Transverse colon (tissue), 3 donors: Measurements from ENCODE around the gene GIMAP8.

Source experiments
- POLR2A ChIP-seq: fragments of 450-650 bp; IDR thresholded peaks from one replicate; pipeline ENCODE4 v1.6.1; 2016; ENCODE audit warnings: antibody characterized with exemption, mild to moderate bottlenecking, moderate library complexity
- TF ChIP-seq, protein P1 (sequence below), 5 experiments: fragments of 200-600 bp in 3 of 5; fragments of 450-650 bp in 2 of 5; sonication (generic) in 3 of 5; IDR thresholded peaks; 1 replicate in 2 of 5; 2 replicates in 3 of 5; pipeline ENCODE4 v1.5.1; 2016 to 2017; ENCODE audit warnings: antibody characterized with exemption in 5 of 5, inconsistent platforms in 3 of 5, mild to moderate bottlenecking in 2 of 5, moderate library complexity in 1 of 5

DNA sequence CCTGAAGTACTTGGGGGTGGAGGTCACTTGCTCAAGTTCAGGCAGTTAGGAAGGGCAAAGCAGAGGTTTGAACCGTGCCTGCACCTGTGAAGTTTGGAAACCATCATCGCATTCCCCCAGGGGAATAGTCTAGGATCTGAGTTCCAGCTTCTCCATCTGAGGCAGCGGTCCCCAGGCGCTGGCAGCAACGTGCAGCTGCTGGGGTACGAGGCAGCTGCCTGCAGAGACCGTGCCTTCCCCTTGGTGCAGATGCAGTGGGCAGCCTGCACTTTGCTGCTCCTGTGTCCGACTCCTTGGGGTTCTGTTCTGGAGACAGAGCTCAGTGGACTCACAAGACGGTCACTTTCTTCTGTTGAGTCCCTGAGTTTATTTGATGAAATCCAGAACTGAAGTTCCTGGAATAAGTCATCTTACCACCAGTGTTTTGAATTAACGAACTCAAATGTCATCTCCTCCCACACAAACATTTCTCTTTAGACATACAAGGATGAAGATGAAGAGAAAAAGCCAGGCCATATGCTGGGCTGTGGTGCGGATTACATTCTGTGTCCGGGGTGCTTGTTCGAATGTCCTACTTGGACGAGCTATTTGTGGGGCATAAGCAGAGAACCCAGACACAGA lies 19.9 kb upstream of the GIMAP8 start:
- TF ChIP-seq, protein P1, sequence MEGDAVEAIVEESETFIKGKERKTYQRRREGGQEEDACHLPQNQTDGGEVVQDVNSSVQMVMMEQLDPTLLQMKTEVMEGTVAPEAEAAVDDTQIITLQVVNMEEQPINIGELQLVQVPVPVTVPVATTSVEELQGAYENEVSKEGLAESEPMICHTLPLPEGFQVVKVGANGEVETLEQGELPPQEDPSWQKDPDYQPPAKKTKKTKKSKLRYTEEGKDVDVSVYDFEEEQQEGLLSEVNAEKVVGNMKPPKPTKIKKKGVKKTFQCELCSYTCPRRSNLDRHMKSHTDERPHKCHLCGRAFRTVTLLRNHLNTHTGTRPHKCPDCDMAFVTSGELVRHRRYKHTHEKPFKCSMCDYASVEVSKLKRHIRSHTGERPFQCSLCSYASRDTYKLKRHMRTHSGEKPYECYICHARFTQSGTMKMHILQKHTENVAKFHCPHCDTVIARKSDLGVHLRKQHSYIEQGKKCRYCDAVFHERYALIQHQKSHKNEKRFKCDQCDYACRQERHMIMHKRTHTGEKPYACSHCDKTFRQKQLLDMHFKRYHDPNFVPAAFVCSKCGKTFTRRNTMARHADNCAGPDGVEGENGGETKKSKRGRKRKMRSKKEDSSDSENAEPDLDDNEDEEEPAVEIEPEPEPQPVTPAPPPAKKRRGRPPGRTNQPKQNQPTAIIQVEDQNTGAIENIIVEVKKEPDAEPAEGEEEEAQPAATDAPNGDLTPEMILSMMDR (IDR thresholded peaks at IDR 0.05), result no peak
- TF ChIP-seq POLR2A, result no peak
